ENCODE data around the gene LCE1A.

LCE1A gene

DNA sequence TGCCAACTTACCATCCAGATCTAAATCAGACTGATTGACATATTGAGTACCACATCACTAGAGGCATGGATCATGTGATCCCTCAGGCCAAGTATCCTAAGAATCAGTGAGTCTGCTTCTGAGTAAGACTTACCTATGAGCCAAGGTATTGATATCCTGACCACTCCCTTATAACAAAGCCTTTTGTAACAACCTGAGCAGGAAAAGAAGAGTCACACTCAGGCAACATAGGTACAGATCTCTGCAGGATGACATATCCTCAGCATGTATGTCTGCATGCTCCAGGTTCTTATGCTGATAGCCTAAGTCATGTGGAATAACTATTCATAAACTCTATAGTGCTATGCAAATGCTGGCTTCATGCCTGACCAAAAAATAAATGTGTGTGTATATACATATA lies 2.3 kb upstream of the LCE1A start:
- TF ChIP-seq, protein P1, sequence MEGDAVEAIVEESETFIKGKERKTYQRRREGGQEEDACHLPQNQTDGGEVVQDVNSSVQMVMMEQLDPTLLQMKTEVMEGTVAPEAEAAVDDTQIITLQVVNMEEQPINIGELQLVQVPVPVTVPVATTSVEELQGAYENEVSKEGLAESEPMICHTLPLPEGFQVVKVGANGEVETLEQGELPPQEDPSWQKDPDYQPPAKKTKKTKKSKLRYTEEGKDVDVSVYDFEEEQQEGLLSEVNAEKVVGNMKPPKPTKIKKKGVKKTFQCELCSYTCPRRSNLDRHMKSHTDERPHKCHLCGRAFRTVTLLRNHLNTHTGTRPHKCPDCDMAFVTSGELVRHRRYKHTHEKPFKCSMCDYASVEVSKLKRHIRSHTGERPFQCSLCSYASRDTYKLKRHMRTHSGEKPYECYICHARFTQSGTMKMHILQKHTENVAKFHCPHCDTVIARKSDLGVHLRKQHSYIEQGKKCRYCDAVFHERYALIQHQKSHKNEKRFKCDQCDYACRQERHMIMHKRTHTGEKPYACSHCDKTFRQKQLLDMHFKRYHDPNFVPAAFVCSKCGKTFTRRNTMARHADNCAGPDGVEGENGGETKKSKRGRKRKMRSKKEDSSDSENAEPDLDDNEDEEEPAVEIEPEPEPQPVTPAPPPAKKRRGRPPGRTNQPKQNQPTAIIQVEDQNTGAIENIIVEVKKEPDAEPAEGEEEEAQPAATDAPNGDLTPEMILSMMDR (IDR thresholded peaks at IDR 0.05; ENCODE audit: borderline replicate concordance, control extremely low read depth, extremely low read depth, insufficient read depth, missing control alignments), result no peak
- DNase-seq (ENCODE audit: low spot score), result no peak
- in situ Hi-C loops (cut with MboI; ENCODE audit: low sequenced_read_pairs, unreplicated experiment), result no loop called here

DNA sequence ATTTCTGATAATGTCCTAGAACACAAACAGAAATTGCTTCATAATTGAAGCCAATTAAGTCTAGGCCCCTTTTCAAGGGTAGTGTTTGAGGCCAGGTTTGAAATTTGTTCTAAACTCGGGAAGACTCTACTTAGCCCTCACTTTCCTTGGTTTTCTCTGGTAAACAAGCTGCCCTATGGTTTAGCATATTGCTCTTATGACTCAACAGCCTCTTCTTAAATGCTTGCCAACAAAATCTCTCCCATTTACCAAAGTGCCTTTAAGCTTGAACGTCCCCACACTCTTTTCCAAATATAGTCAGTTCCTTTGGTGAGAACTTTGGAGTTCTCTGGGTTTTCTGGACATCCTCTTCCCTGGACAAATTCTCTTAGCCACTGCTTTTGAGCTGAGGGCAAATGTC lies 9.6 kb downstream of the LCE1A start:
- in situ Hi-C loops (cut with MboI; ENCODE audit: low sequenced_read_pairs, unreplicated experiment), result no loop called here
- TF ChIP-seq, protein P1 (IDR thresholded peaks at IDR 0.05; ENCODE audit: borderline replicate concordance, control extremely low read depth, extremely low read depth, insufficient read depth, missing control alignments), result no peak
- DNase-seq (ENCODE audit: low spot score), result no peak

- TF ChIP-seq, protein P1 (IDR thresholded peaks at IDR 0.05; ENCODE audit: borderline replicate concordance, control extremely low read depth, extremely low read depth, insufficient read depth, missing control alignments), result no peak
- in situ Hi-C loops (cut with MboI; ENCODE audit: low sequenced_read_pairs, unreplicated experiment), result no loop called here
- DNase-seq (ENCODE audit: low spot score), result no peak
Measured at GRCh38 chr1:152842556-152842955, 15.3 kb downstream of the LCE1A start, which contains the start of gene LCE6A. LCE6A (plus strand) TSS chr1:152842856; CDS start chr1:152843521, 665 bp downstream.

DNA sequence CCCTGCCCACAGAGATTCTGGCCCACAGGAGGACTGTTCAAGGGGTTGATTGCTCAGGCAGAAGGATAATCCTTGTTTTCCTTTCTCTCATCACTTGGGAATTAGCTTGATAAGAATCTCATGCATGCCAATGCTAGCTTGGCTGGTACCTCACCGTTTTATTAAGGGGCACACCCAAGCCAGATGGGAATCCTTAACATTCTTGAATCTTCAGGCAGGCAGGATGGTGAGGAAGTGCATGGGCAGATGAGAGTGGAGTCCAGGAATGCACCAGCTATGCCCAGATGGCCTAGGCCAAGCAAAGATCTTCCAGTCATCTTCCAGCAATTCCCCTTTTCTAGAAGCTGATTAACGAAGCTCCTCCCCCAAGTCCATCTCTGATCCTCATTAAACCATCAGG lies 28.4 kb downstream of the LCE1A start:
- in situ Hi-C loops (cut with MboI; ENCODE audit: low sequenced_read_pairs, unreplicated experiment), result no loop called here
- DNase-seq (ENCODE audit: low spot score), result no peak
- TF ChIP-seq, protein P1 (IDR thresholded peaks at IDR 0.05; ENCODE audit: borderline replicate concordance, control extremely low read depth, extremely low read depth, insufficient read depth, missing control alignments), result no peak

DNA sequence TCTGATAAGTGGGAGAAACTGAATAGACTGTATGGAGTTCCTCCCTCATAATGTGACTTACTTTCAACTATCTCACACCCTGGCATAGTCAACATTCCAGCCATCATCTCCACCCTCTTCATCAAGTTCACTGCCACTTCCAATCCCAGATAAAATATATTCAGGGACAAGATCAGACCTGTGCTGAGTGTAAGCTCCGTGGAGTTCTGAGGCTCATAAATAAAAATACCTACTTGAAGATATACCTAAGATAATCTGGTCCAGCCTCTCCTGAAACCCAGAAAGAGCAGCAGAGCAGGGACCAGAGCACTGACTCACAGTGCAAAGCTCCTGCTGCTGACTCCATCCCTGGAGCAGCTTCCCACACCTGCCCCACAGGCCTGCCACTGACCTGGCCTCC lies 30.8 kb downstream of the LCE1A start:
- no peak for DNase-seq (ENCODE audit: low spot score)
- in situ Hi-C loops (cut with MboI; ENCODE audit: low sequenced_read_pairs, unreplicated experiment), result no loop called here
- TF ChIP-seq, protein P1 (IDR thresholded peaks at IDR 0.05; ENCODE audit: borderline replicate concordance, control extremely low read depth, extremely low read depth, insufficient read depth, missing control alignments), result no peak

GRCh38 chr1:152859696-152860095 lies 32.4 kb downstream of the LCE1A start, which contains the start of gene LCE7A:
LCE7A (plus strand) TSS chr1:152859996; CDS start chr1:152860698, 702 bp downstream.
- DNase-seq (ENCODE audit: low spot score), result no peak
- in situ Hi-C loops (cut with MboI; ENCODE audit: low sequenced_read_pairs, unreplicated experiment), result no loop called here
- TF ChIP-seq, protein P1 (IDR thresholded peaks at IDR 0.05; ENCODE audit: borderline replicate concordance, control extremely low read depth, extremely low read depth, insufficient read depth, missing control alignments), result no peak

- in situ Hi-C loops (cut with MboI; ENCODE audit: low sequenced_read_pairs, unreplicated experiment), result no loop called here
- TF ChIP-seq, protein P1 (IDR thresholded peaks at IDR 0.05; ENCODE audit: borderline replicate concordance, control extremely low read depth, extremely low read depth, insufficient read depth, missing control alignments), result no peak
- DNase-seq (ENCODE audit: low spot score), result no peak
Measured at GRCh38 chr1:152860129-152860528, 32.9 kb downstream of the LCE1A start.

Measured in GM13976 (cell line).